Fibroblast of lung (primary cell): ENCODE results near the gene GRIK2.

ENCODE experiments used
- CTCF ChIP-seq, 2 donors: IDR thresholded peaks in 1 of 2; conservative IDR thresholded peaks in 1 of 2; 1 replicate in 1 of 2; 2 replicates in 1 of 2; pipeline ENCODE4 v1.5.1; 2011 to 2012; ENCODE audit warnings: low read length in 2 of 2, control low read depth in 1 of 2, inconsistent platforms in 1 of 2, low read depth in 1 of 2, mild to moderate bottlenecking in 1 of 2
- EZH2 ChIP-seq: IDR thresholded peaks from 2 replicates; pipeline ENCODE4 v1.5.1; 2012; ENCODE audit warnings: low read length, control low read depth, mild to moderate bottlenecking; ENCODE audit errors: missing control alignments

- TF ChIP-seq CTCF (conservative IDR thresholded peaks at IDR 0.05 in 1 of 2, IDR thresholded peaks at IDR 0.05 in 1 of 2; ENCODE audit: low read depth in 1 of 2, low read length in 2 of 2) (no peak), EZH2 (no peak)
These were observed 633.1 kb downstream of the GRIK2 start for GRCh38 chr6:102026649-102027048.
